Measurements from ENCODE around the gene TLR10.

The TLR10 gene

GRCh38 chr4:38765382-38765781 lies 17.4 kb downstream of the TLR10 start:
- no peak for DNase-seq

GRCh38 chr4:38764277-38764676 lies 18.5 kb downstream of the TLR10 start:
- no peak for DNase-seq

GRCh38 chr4:38762560-38762959 lies 20.2 kb downstream of the TLR10 start:
- DNase-seq: no peak

GRCh38 chr4:38759790-38760122 lies 23.0 kb downstream of the TLR10 start:
- DNase-seq: no peak

GRCh38 chr4:38759113-38759789 lies 23.5 kb downstream of the TLR10 start:
- peak; percentile 75 for DNase-seq

GRCh38 chr4:38757945-38758600 lies 24.7 kb downstream of the TLR10 start:
- DNase-seq: no peak

GRCh38 chr4:38752941-38753806 lies 29.6 kb downstream of the TLR10 start:
- DNase-seq: no peak

- DNase-seq: no peak
Observed at GRCh38 chr4:38752372-38752940, 30.3 kb downstream of the TLR10 start.

- DNase-seq: no peak
Observed at GRCh38 chr4:38751341-38752010, 31.3 kb downstream of the TLR10 start.

- DNase-seq: no peak
Observed at GRCh38 chr4:38749336-38749735, 33.5 kb downstream of the TLR10 start.

GRCh38 chr4:38747629-38748028 lies 35.2 kb downstream of the TLR10 start:
- no peak for DNase-seq

- no peak for DNase-seq
Observed at GRCh38 chr4:38745881-38746280, 36.9 kb downstream of the TLR10 start.

GRCh38 chr4:38743866-38744265 lies 38.9 kb downstream of the TLR10 start:
- DNase-seq: no peak

GRCh38 chr4:38740303-38740702 lies 42.5 kb downstream of the TLR10 start:
- DNase-seq: no peak

- DNase-seq: no peak
Observed at GRCh38 chr4:38738940-38739803, 43.6 kb downstream of the TLR10 start.

- DNase-seq: no peak
Observed at GRCh38 chr4:38735870-38736269, 46.9 kb downstream of the TLR10 start.

- DNase-seq: no peak
Observed at GRCh38 chr4:38734911-38735310, 47.9 kb downstream of the TLR10 start.

- DNase-seq: no peak
Observed at GRCh38 chr4:38734446-38734845, 48.3 kb downstream of the TLR10 start.

- no peak for DNase-seq
Observed at GRCh38 chr4:38733663-38734062, 49.1 kb downstream of the TLR10 start.

GRCh38 chr4:38730830-38731646 lies 51.8 kb downstream of the TLR10 start:
- peak; percentile 97 for DNase-seq

GRCh38 chr4:38730493-38730829 lies 52.3 kb downstream of the TLR10 start:
- no peak for DNase-seq
